Thyroid gland (tissue), 4 donors: ENCODE results near the gene ATG14. TPM values are rescaled to one million over a fixed set of nuclear protein-coding genes. Genes with fewer than 3 reads are reported as not detected.

Source experiments
- DNase-seq, 2 donors: peaks; one replicate each; pipeline ENCODE4 v3.0.0-alpha.2; 2019
- H3K27ac ChIP-seq, 3 donors: fragments of 200-600 bp; sonication (generic); 1 replicate in 2 of 3; 2 replicates in 1 of 3; pipeline ENCODE4 v1.5.1; 2016 to 2019; ENCODE audit warnings: mild to moderate bottlenecking in 1 of 3, moderate library complexity in 1 of 3
- H3K27me3 ChIP-seq: fragments of 200-600 bp; sonication (generic); one replicate; pipeline ENCODE4 v1.5.1; 2019
- H3K36me3 ChIP-seq, 2 donors: fragments of 200-600 bp; sonication (generic); one replicate each; pipeline ENCODE4 v1.5.1; 2016 to 2019
- H3K4me1 ChIP-seq, 2 donors: fragments of 200-600 bp; sonication (generic); one replicate each; pipeline ENCODE4 v1.5.1; 2017 to 2019
- H3K4me3 ChIP-seq, 3 donors: fragments of 200-600 bp; sonication (generic); replicated peaks in 1 of 3; 1 replicate in 2 of 3; 2 replicates in 1 of 3; pipeline ENCODE4 v1.5.1; 2016; ENCODE audit warnings: mild to moderate bottlenecking in 1 of 3
- H3K9me3 ChIP-seq: fragments of 200-600 bp; sonication (generic); one replicate; pipeline ENCODE4 v1.5.1; 2017
- POLR2A ChIP-seq, 2 donors: fragments of 450-650 bp; IDR thresholded peaks; one replicate each; pipeline ENCODE4 v1.6.1; 2017; ENCODE audit warnings: antibody characterized with exemption in 2 of 2, mild to moderate bottlenecking in 2 of 2, moderate library complexity in 1 of 2
- WGBS, 2 donors: methylation state at CpG; one replicate each; pipeline ENCODE4 v1.1.5; 2017; 5-methylcytosine and 5-hydroxymethylcytosine counted together
- intact Hi-C: fragments of 100-400 bp; cut with DNase I; formaldehyde crosslinking; loops from one replicate; pipeline ENCODE4 v1.15.1; 2023
- total RNA-seq, 4 donors: library from RNA; depleted of rRNA; stranded (reverse); fragments of >200 nt; gene quantifications; one replicate each; pipeline ENCODE4 v1.2.3, GENCODE V29; 2016
- TF ChIP-seq, protein P1 (sequence below), 6 experiments: fragments of 200-600 bp in 3 of 6; fragments of 450-650 bp in 3 of 6; sonication (generic) in 3 of 6; IDR thresholded peaks; one replicate each; pipeline ENCODE4 v1.5.1; 2016 to 2019; ENCODE audit warnings: antibody characterized with exemption in 6 of 6, mild to moderate bottlenecking in 2 of 6, inconsistent platforms in 1 of 6, moderate library complexity in 1 of 6

Gene ATG14
- total RNA-seq, 4 donors from 2014 or later: 13.3 to 22.2 (median 19.1) TPM

DNA sequence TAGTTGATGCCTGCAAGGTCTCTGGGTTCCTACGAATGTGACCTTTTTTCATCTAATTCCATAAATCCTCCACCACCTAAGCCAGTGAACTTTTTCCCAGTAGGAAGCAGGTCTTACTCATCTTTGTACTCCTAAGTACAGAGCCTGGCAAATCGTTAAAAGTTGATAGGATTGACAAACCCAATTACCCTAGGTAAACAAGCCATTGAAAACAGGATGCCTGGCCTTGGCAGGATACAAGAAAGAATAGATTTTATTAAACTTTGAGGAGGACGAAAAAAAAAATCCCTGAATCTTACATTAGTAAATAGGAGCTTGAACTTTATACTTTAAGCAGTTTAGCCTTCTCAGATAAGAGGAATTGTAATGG is 23.2 kb upstream of the ATG14 start:
- H3K9me3 ChIP-seq: no peaks in the 10 kb centered on the region
- DNase-seq: no peak
- no peaks in the 10 kb centered on the region for H3K27me3 ChIP-seq
- TF ChIP-seq, protein P1, sequence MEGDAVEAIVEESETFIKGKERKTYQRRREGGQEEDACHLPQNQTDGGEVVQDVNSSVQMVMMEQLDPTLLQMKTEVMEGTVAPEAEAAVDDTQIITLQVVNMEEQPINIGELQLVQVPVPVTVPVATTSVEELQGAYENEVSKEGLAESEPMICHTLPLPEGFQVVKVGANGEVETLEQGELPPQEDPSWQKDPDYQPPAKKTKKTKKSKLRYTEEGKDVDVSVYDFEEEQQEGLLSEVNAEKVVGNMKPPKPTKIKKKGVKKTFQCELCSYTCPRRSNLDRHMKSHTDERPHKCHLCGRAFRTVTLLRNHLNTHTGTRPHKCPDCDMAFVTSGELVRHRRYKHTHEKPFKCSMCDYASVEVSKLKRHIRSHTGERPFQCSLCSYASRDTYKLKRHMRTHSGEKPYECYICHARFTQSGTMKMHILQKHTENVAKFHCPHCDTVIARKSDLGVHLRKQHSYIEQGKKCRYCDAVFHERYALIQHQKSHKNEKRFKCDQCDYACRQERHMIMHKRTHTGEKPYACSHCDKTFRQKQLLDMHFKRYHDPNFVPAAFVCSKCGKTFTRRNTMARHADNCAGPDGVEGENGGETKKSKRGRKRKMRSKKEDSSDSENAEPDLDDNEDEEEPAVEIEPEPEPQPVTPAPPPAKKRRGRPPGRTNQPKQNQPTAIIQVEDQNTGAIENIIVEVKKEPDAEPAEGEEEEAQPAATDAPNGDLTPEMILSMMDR (IDR thresholded peaks at IDR 0.05): no peak
- no peak for TF ChIP-seq POLR2A (IDR thresholded peaks at IDR 0.05)
- H3K4me1 ChIP-seq: peaks cover 1 to 5% of the 10 kb centered on the region in 2 donors
- no peaks in the 10 kb centered on the region for H3K36me3 ChIP-seq
- H3K4me3 ChIP-seq: no peak overlapping the region
- 41 to 47% methylated on average over 3 of the region's 3 CpGs for WGBS, 2 donors
- intact Hi-C loops: loop anchor here (10.0 kb wide), 1 partner anchor 1040 kb away; no protein-coding TSS in a partner anchor
- no peak overlapping the region for H3K27ac ChIP-seq

DNA sequence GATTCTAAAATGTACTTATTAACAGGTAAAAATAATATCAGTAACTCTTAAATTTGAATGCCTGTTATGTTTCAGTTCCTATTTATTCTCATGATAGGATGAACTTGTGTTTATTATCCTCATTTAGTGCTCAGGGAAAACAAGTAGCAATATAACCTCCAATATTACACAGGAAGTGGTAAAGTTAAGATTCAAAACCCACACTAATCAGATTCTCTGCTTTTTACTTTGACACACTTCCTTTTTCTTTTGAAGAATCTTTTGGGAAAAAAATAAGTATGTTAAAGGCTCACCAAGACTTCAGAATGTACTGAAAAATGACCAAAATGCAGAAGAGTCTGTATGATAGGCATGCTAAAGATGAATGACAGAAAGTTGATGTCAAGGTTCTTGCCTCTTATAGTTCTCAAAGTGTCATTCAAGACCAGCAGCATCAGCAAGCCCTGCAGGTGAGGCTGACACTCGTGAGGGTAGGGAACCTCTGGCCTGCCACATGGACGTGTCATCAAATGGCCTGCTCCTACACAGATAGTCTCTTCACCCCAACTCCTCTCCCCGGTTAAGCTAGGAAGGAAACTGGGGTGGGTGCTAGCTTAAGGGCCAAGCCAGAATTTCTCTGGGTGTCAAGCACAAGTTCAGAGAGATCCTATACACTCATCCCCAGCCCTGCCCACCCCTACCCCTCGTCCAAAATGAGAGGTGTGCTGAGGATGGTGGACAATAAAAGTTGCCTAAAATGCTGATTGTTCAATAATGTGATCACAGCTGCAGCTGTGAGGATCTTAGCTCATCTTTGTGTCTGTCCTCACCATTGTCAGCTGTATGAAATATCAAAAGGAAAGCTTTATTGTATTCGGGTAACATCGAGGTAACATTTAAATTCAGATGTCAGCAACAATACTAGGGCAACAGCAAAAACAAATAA is 22.5 kb upstream of the ATG14 start:
- 60 to 63% methylated on average over 6 of the region's 6 CpGs for WGBS, 2 donors
- H3K4me1 ChIP-seq: peaks cover 2 to 5% of the 10 kb centered on the region in 2 donors

DNA sequence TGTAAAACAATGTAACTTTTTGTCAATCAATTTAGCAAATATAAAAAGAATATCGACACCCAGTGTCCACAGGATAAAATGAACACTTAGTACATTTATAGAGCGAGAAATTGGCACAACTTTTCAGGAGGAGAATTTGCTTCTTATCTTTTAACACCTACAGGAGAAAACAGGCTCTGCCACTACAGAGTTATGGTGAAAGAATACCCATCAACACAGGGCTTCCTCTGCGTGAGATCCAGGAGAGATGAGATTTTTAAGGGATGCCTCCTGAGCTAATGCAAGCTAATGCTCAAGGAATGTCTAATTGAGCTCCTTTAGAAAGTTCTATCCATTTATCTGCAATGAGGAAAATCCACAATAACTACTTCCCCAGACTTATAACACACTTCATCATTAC is 21.0 kb upstream of the ATG14 start:
- H3K4me3 ChIP-seq: no peak overlapping the region
- H3K27ac ChIP-seq: no peak overlapping the region
- no peaks in the 10 kb centered on the region for H3K9me3 ChIP-seq
- no peaks in the 10 kb centered on the region for H3K36me3 ChIP-seq
- TF ChIP-seq POLR2A (IDR thresholded peaks at IDR 0.05): no peak
- TF ChIP-seq, protein P1 (IDR thresholded peaks at IDR 0.05): no peak
- intact Hi-C loops: loop anchor here (10.0 kb wide), 1 partner anchor 1042 kb away; no protein-coding TSS in a partner anchor
- peaks cover 2 to 5% of the 10 kb centered on the region in 2 donors for H3K4me1 ChIP-seq
- H3K27me3 ChIP-seq: no peaks in the 10 kb centered on the region
- WGBS, 2 donors: 80 to 87% methylated on average over 3 of the region's 3 CpGs
- DNase-seq: no peak

More for the DNA sequence above, 22.5 kb upstream of the ATG14 start:
- no peak for DNase-seq
- intact Hi-C loops: loop anchor here (10.0 kb wide), 1 partner anchor 1041 kb away; no protein-coding TSS in a partner anchor
- no peaks in the 10 kb centered on the region for H3K36me3 ChIP-seq
- TF ChIP-seq, protein P1 (IDR thresholded peaks at IDR 0.05): no peak
- no peak for TF ChIP-seq POLR2A (IDR thresholded peaks at IDR 0.05)
- no peaks in the 10 kb centered on the region for H3K27me3 ChIP-seq
- no peak overlapping the region for H3K27ac ChIP-seq
- H3K9me3 ChIP-seq: no peaks in the 10 kb centered on the region
- no peak overlapping the region for H3K4me3 ChIP-seq

DNA sequence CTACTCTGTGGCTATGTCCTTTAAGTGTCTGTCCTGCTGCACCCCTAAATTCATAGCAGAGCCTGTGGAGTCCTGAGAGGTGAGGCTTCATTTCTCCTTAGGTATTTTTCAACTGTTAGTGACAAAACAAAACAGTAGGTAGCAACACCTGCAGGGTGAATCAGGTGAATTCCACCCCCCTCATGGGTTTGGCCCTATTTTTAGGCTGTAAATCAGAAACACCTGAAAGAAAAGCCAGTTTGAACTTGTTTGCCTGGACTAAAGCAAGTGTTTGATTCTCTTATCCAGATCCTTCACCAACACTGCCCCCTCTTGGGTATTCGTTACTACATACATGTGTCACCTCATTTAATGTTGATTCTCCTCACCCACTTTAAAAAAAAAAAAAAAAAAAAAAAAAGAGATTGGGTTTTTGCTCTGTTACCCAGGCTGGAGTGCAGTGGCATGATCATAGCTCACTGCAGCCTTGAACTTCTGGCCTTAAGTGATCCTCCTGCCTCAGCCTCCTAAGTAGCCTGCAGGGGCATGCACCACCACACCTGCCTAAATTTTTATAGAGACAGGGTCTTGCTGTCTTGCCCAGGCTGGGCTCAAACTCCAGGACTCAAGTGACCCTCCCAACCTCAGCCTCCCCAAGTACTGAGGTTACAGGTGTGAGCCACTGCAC is 18.5 kb upstream of the ATG14 start:
- intact Hi-C loops: loop anchor here (10.0 kb wide), 1 partner anchor 1045 kb away; no protein-coding TSS in a partner anchor
- no peak for TF ChIP-seq POLR2A (IDR thresholded peaks at IDR 0.05)
- TF ChIP-seq, protein P1 (IDR thresholded peaks at IDR 0.05): peak in 5 of 6 experiments; percentile 21 to 73 (median 45)
- H3K4me1 ChIP-seq: peaks cover 2 to 5% of the 10 kb centered on the region in 2 donors
- peak overlapping the region; percentile 27 to 76 (median 56) for H3K27ac ChIP-seq
- H3K27me3 ChIP-seq: no peaks in the 10 kb centered on the region
- no peaks in the 10 kb centered on the region for H3K36me3 ChIP-seq
- no peak overlapping the region for H3K4me3 ChIP-seq
- H3K9me3 ChIP-seq: no peaks in the 10 kb centered on the region
- WGBS, 2 donors: 6 to 8% methylated on average over 1 of the region's 1 CpG
- peak; percentile 64 to 70 for DNase-seq
